WTC11 (cell line): ENCODE measurements around the gene ITPR3. TPM values are rescaled to one million over a fixed set of nuclear protein-coding genes. Genes with fewer than 3 reads are reported as not detected.
A peak's percentile ranks its signal among the peaks of the same experiment; 100 is the strongest.

Experiments
- ATAC-seq: fragments of 200-7000 bp; cut with Tn5 transposase; 2 replicates; pipeline ENCODE4 v1.10.0; 2021; ENCODE audit warnings: mild to moderate bottlenecking, moderate library complexity
- CTCF ChIA-PET: fragments of 300-600 bp; sonication (Branson Sonifier 250); formaldehyde crosslinking; loops from one replicate; lab custom pipeline; 2021; ENCODE audit warnings: antibody characterized with exemption; lab: Charles Lee
- POLR2A ChIA-PET: fragments of 350-600 bp; sonication (Branson Sonifier 250); formaldehyde crosslinking; loops from one replicate; lab custom pipeline; 2021; ENCODE audit warnings: antibody characterized with exemption; lab: Charles Lee
- DNase-seq: peaks from one replicate; pipeline ENCODE4 v3.0.0; 2021; ENCODE audit warnings: low spot score
- H3K27ac Mint-ChIP-seq: 2 replicates; pipeline ENCODE4 v1.8.0; 2021; ENCODE audit warnings: mixed read lengths
- H3K27me3 Mint-ChIP-seq: 2 replicates; pipeline ENCODE4 v1.8.0; 2021; ENCODE audit warnings: low read depth, mild to moderate bottlenecking, moderate library complexity, mixed read lengths
- H3K36me3 Mint-ChIP-seq: 2 replicates; pipeline ENCODE4 v1.8.0; 2021; ENCODE audit warnings: mixed read lengths
- H3K4me1 Mint-ChIP-seq: 2 replicates; pipeline ENCODE4 v1.8.0; 2022; ENCODE audit warnings: mixed read lengths
- H3K4me3 Mint-ChIP-seq: 2 replicates; pipeline ENCODE4 v1.8.0; 2021; ENCODE audit warnings: mild to moderate bottlenecking, moderate library complexity, mixed read lengths
- H3K9me3 Mint-ChIP-seq: 2 replicates; pipeline ENCODE4 v1.8.0; 2021; ENCODE audit warnings: mixed read lengths
- AR ChIP-seq: fragments of 250-450 bp; sonication (Bioruptor Pico); IDR thresholded peaks from 2 replicates; pipeline ENCODE4 v1.9.0; 2021; ENCODE audit warnings: mild to moderate bottlenecking
- CBFB ChIP-seq: sonication (generic); formaldehyde crosslinking; IDR thresholded peaks from 2 replicates; pipeline ENCODE4 v1.8.1; 2022; ENCODE audit warnings: mild to moderate bottlenecking, low read depth, missing genetic modification reagents
- CREB1 ChIP-seq: sonication (generic); formaldehyde crosslinking; IDR thresholded peaks from 2 replicates; pipeline ENCODE4 v1.8.0; 2023; ENCODE audit warnings: mild to moderate bottlenecking, missing genetic modification reagents
- CTCF ChIP-seq: fragments of 200-600 bp; IDR thresholded peaks from 2 replicates; pipeline ENCODE4 v1.8.0; 2022; ENCODE audit warnings: antibody characterized with exemption
- ELF4 ChIP-seq: sonication (generic); formaldehyde crosslinking; IDR thresholded peaks from 2 replicates; pipeline ENCODE4 v1.8.1; 2022; ENCODE audit warnings: low read depth, mild to moderate bottlenecking, moderate library complexity, missing genetic modification reagents
- GABPB1 ChIP-seq: sonication (generic); formaldehyde crosslinking; IDR thresholded peaks from 2 replicates; pipeline ENCODE4 v1.8.1; 2023; ENCODE audit warnings: mild to moderate bottlenecking, missing genetic modification reagents
- HMGA2 ChIP-seq: fragments of 250-450 bp; sonication (Bioruptor Pico); IDR thresholded peaks from 2 replicates; pipeline ENCODE4 v1.4.0; 2021; ENCODE audit warnings: mild to moderate bottlenecking, moderate library complexity
- HMGXB4 ChIP-seq: sonication (generic); formaldehyde crosslinking; IDR thresholded peaks from 2 replicates; pipeline ENCODE4 v1.8.1; 2023; ENCODE audit warnings: mild to moderate bottlenecking, moderate library complexity, missing genetic modification reagents
- IRF2 ChIP-seq: sonication (generic); formaldehyde crosslinking; IDR thresholded peaks from 2 replicates; pipeline ENCODE4 v1.8.0; 2022; ENCODE audit warnings: low read depth, missing genetic modification reagents, borderline replicate concordance
- MAX ChIP-seq: sonication (generic); formaldehyde crosslinking; IDR thresholded peaks from 2 replicates; pipeline ENCODE4 v1.8.0; 2022; ENCODE audit warnings: mild to moderate bottlenecking, missing genetic modification reagents
- NR3C1 ChIP-seq: sonication (generic); formaldehyde crosslinking; conservative IDR thresholded peaks from 2 replicates; pipeline ENCODE4 v1.8.1; 2023; ENCODE audit warnings: low read depth, mild to moderate bottlenecking, missing genetic modification reagents
- OVOL2 ChIP-seq: fragments of 250-450 bp; sonication (Bioruptor Pico); IDR thresholded peaks from 2 replicates; pipeline ENCODE4 v1.9.0; 2021; ENCODE audit warnings: mild to moderate bottlenecking, borderline replicate concordance
- RORB ChIP-seq: fragments of 250-450 bp; sonication (Bioruptor Pico); IDR thresholded peaks from 2 replicates; pipeline ENCODE4 v1.9.0; 2021; ENCODE audit warnings: mild to moderate bottlenecking
- SMAD4 ChIP-seq: sonication (generic); formaldehyde crosslinking; IDR thresholded peaks from 2 replicates; pipeline ENCODE4 v1.8.0; 2022; ENCODE audit warnings: mild to moderate bottlenecking, missing genetic modification reagents
- SOX15 ChIP-seq: fragments of 250-450 bp; sonication (Bioruptor Pico); IDR thresholded peaks from 2 replicates; pipeline ENCODE4 v1.9.0; 2021; ENCODE audit warnings: mild to moderate bottlenecking
- STAT6 ChIP-seq: sonication (generic); formaldehyde crosslinking; conservative IDR thresholded peaks from 2 replicates; pipeline ENCODE4 v1.8.1; 2023; ENCODE audit warnings: mild to moderate bottlenecking, low read depth, missing genetic modification reagents, moderate library complexity
- TEAD1 ChIP-seq: sonication (generic); formaldehyde crosslinking; IDR thresholded peaks from 2 replicates; pipeline ENCODE4 v1.8.0; 2022; ENCODE audit warnings: mild to moderate bottlenecking, missing genetic modification reagents
- ZNF121 ChIP-seq: sonication (generic); formaldehyde crosslinking; IDR thresholded peaks from 2 replicates; pipeline ENCODE4 v1.8.0; 2023; ENCODE audit warnings: missing genetic modification reagents
- ZNF281 ChIP-seq: sonication (generic); formaldehyde crosslinking; IDR thresholded peaks from 2 replicates; pipeline ENCODE4 v1.8.0; 2023; ENCODE audit warnings: mild to moderate bottlenecking, missing genetic modification reagents
- total RNA-seq: library from RNA; stranded (reverse); gene quantifications from 3 replicates; pipeline ENCODE4 v1.2.3, GENCODE V29; 2021

The ITPR3 gene
- total RNA-seq, 1 experiment from 2014 or later, result 47.3 TPM

- H3K27me3 Mint-ChIP-seq, result no peaks in the 10 kb centered on the region
- no peaks in the 10 kb centered on the region for H3K4me1 Mint-ChIP-seq
- peaks cover 33% of the 10 kb centered on the region for H3K36me3 Mint-ChIP-seq
- CTCF ChIA-PET, result interaction anchor here (1.0 to 2.8 kb wide), 6 partner anchors 29 to 86 kb away, joined by 3 to 10 read pairs (median 3); no protein-coding TSS in a partner anchor
- TF ChIP-seq AR (CRISPR knock-in tag) (no peak), NR3C1 (no peak), CTCF (no peak), STAT6 (no peak), MAX (no peak), GABPB1 (CRISPR knock-in tag) (no peak), ELF4 (CRISPR knock-in tag) (no peak), CREB1 (CRISPR knock-in tag) (no peak), SMAD4 (no peak), SOX15 (CRISPR knock-in tag) (no peak)
- TF ChIP-seq, all 79 proteins: peak for 0
- POLR2A ChIA-PET, result no interaction called here
- ATAC-seq (peak; percentile 73), DNase-seq (peak; percentile 80)
- no peak overlapping the region for H3K27ac Mint-ChIP-seq
- no peaks in the 10 kb centered on the region for H3K9me3 Mint-ChIP-seq
- no peak overlapping the region for H3K4me3 Mint-ChIP-seq
These were observed 50.0 kb downstream of the ITPR3 start for GRCh38 chr6:33670971-33671743.

- no peak for ATAC-seq
- CTCF ChIA-PET, result interaction anchor here (1.1 to 2.8 kb wide), 5 partner anchors 29 to 87 kb away, joined by 3 to 10 read pairs (median 3); no protein-coding TSS in a partner anchor
- Mint-ChIP-seq H3K27ac (no peak overlapping the region), H3K4me3 (no peak overlapping the region), H3K27me3 (no peaks in the 10 kb centered on the region), H3K9me3 (no peaks in the 10 kb centered on the region), H3K36me3 (peaks cover 32% of the 10 kb centered on the region), H3K4me1 (no peaks in the 10 kb centered on the region)
- no peak for DNase-seq
- POLR2A ChIA-PET, result no interaction called here
- TF ChIP-seq NR3C1 (no peak), IRF2 (no peak), ZNF121 (no peak), CBFB (CRISPR knock-in tag) (no peak), HMGXB4 (CRISPR knock-in tag) (no peak), AR (CRISPR knock-in tag) (no peak), ZNF281 (CRISPR knock-in tag) (no peak), RORB (CRISPR knock-in tag) (no peak), TEAD1 (no peak), HMGA2 (CRISPR knock-in tag) (no peak), OVOL2 (no peak)
These were observed 50.6 kb downstream of the ITPR3 start for GRCh38 chr6:33671744-33672072.
